ENCODE data around the gene BCS1L.

GRCh38 chr2:218709908-218710307, 50.4 kb downstream of the BCS1L start:
- TF ChIP-seq GATA3 (IDR thresholded peaks at IDR 0.05; ENCODE audit: low read depth, low read length), result no peak
- TF ChIP-seq GATA2 (IDR thresholded peaks at IDR 0.05; ENCODE audit: low read depth, low read length), result no peak
